Hematopoietic multipotent progenitor cell treated with erythropoietin and hydrocortisone succinate and interleukin-3 and kit ligand, for 8 days (in vitro differentiated cells): ENCODE data around the gene DMXL2.
"Not testable (repeated sequence)": the region's sequence is repeated elsewhere in the genome, so short reads cannot be mapped to it uniquely, and the experiment has no call there.

Source experiments
- DNase-seq: peaks from one replicate; pipeline ENCODE4 v3.0.0-alpha.2; 2015

DMXL2 gene

GRCh38 chr15:51568939-51569784 lies 53.4 kb downstream of the DMXL2 start:
- DNase-seq: not testable (repeated sequence)

- DNase-seq: no peak
Observed at GRCh38 chr15:51561271-51561670, 61.3 kb downstream of the DMXL2 start.

GRCh38 chr15:51558876-51559275 lies 63.7 kb downstream of the DMXL2 start:
- DNase-seq: no peak

- DNase-seq: no peak
Observed at GRCh38 chr15:51558411-51558810, 64.2 kb downstream of the DMXL2 start.

GRCh38 chr15:51550841-51551240 lies 71.7 kb downstream of the DMXL2 start:
- DNase-seq: no peak

GRCh38 chr15:51547656-51548055 lies 74.9 kb downstream of the DMXL2 start:
- no peak for DNase-seq

- peak; percentile 26 for DNase-seq
Observed at GRCh38 chr15:51536965-51537574, 85.5 kb downstream of the DMXL2 start.

GRCh38 chr15:51533672-51534398 lies 88.7 kb downstream of the DMXL2 start:
- DNase-seq: no peak

GRCh38 chr15:51526955-51527354 lies 95.6 kb downstream of the DMXL2 start:
- DNase-seq: no peak

GRCh38 chr15:51524376-51524775 lies 98.2 kb downstream of the DMXL2 start:
- no peak for DNase-seq

- no peak for DNase-seq
Observed at GRCh38 chr15:51516291-51516690, 106.3 kb downstream of the DMXL2 start.

- no peak for DNase-seq
Observed at GRCh38 chr15:51505251-51505650, 117.3 kb downstream of the DMXL2 start.

GRCh38 chr15:51503003-51503402 lies 119.6 kb downstream of the DMXL2 start:
- no peak for DNase-seq

GRCh38 chr15:51499379-51499976 lies 123.1 kb downstream of the DMXL2 start:
- peak; percentile 51 for DNase-seq

GRCh38 chr15:51497806-51498205 lies 124.8 kb downstream of the DMXL2 start:
- no peak for DNase-seq

- DNase-seq: no peak
Observed at GRCh38 chr15:51496246-51496645, 126.3 kb downstream of the DMXL2 start.

GRCh38 chr15:51494411-51495314 lies 127.9 kb downstream of the DMXL2 start:
- DNase-seq: no peak

- DNase-seq: no peak
Observed at GRCh38 chr15:51493892-51494291, 128.7 kb downstream of the DMXL2 start.

- DNase-seq: no peak
Observed at GRCh38 chr15:51492528-51492927, 130.0 kb downstream of the DMXL2 start.

GRCh38 chr15:51491941-51492340 lies 130.6 kb downstream of the DMXL2 start:
- DNase-seq: no peak

GRCh38 chr15:51484781-51485180 lies 137.8 kb downstream of the DMXL2 start:
- DNase-seq: no peak

GRCh38 chr15:51483985-51484384 lies 138.6 kb downstream of the DMXL2 start:
- DNase-seq: no peak
